NB4 (cell line): ENCODE results near the gene FBXO39.

Source experiments
- CTCF ChIP-seq: IDR thresholded peaks from one replicate; pipeline ENCODE4 v1.5.1; 2012; ENCODE audit warnings: low read depth, low read length
- MAX ChIP-seq: IDR thresholded peaks from 2 replicates; pipeline ENCODE4 v1.6.1; 2011; ENCODE audit warnings: low read depth, low read length

DNA sequence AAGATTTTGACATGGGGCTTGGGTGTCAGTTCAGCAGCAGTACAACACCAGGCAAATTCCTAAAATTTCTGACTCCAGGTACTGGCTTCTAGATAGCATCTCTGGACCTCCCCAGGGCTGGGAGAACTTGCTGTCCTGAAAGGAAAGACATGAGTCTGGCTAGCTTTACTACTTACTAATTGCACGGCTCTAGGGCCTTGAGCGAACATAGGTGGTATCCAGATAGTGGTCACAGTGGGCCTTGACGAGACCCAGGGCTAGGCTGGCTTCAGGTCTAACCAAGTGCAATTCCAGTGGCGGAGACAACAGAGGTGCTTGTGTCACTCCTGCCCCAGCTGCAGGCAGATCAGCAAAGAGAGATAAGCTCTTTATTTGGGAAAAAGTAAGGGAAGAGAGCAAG lies 46.5 kb upstream of the FBXO39 start:
- no peak for TF ChIP-seq CTCF
- no peak for TF ChIP-seq MAX
